ENCODE measurements around the gene CDK12. TPM values are rescaled to one million over a fixed set of nuclear protein-coding genes. Genes with fewer than 3 reads are reported as not detected.

The CDK12 gene
- total and polyA plus RNA-seq, 9 of the 15 experiments (the other 6 are each of a cell fraction or from before 2014, with no cell fraction given) = 3.4 to 65.6 (median 36.8) TPM

DNA sequence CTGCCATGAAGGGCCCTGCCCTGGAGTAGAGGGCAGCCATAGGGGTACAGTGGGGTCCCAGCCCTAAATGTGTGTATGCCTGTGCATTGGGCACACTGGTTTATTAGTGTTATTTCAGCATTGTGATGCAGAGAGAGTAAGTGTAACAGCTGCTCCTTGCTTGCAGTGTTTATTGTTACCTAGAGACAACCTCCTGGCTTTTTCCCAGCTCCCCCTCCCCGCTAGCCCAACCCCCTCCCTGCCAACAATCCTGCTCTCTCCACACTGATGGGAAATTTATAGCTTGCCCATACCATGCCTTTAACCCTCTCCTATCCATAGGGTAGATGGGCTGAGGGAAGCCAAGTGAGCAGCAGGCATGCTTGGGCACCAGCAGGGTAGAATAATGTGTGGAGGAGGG is 95.1 kb downstream of the CDK12 start (continued):
- TF ChIP-seq, protein P1, sequence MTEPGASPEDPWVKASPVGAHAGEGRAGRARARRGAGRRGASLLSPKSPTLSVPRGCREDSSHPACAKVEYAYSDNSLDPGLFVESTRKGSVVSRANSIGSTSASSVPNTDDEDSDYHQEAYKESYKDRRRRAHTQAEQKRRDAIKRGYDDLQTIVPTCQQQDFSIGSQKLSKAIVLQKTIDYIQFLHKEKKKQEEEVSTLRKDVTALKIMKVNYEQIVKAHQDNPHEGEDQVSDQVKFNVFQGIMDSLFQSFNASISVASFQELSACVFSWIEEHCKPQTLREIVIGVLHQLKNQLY (CRISPR knock-in tag; conservative IDR thresholded peaks at IDR 0.05) = no peak
- no peak for TF ChIP-seq ZBTB8A (IDR thresholded peaks at IDR 0.05; ENCODE audit: partially characterized antibody)
- TF ChIP-seq SMARCA4 (IDR thresholded peaks at IDR 0.05) = no peak

DNA sequence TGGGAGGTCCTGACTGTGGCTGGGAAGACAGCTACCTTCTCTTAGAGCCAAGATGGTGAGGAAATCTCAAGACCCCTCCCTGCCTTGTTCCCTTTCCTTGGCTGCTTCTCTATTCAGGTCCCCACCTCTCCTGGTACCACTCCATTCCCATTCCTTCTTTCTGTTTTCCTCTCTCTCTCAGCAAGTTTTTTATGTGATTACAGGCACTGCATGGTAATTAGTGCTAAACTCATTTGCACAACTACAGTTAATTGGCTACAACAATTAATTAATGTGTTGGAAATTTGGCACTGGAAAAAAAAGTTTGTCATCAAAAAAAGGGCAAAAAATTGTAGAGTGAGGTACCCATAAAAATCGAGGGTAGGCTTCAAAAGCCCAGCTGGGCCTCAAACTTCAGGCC is 101.1 kb downstream of the CDK12 start:
- Histone ChIP-seq H3K4me2 (ENCODE audit: insufficient read depth, low read length) (no peak overlapping the region), H3K79me2 (ENCODE audit: control insufficient read depth, insufficient read depth, low read length) (no peaks in the 10 kb centered on the region), H3K27me3 (ENCODE audit: control insufficient read depth in 2 of 2, insufficient read depth in 2 of 2, low read length in 2 of 2) (no peaks in the 10 kb centered on the region), H3K27ac (ENCODE audit: extremely low read depth, low read depth, low read length) (no peak overlapping the region), H3K9me1 (ENCODE audit: control insufficient read depth, insufficient read depth, low read length) (peaks cover 3% of the 10 kb centered on the region), H3K4me1 (replicated peaks in 1 of 2; ENCODE audit: control insufficient read depth in 2 of 2, insufficient read depth in 2 of 2, low read length in 2 of 2) (no peaks in the 10 kb centered on the region), H3K9ac (ENCODE audit: insufficient read depth in 1 of 2, low read depth in 2 of 2, low read length in 2 of 2) (no peak overlapping the region), H2AFZ (ENCODE audit: low read depth, low read length) (no peak overlapping the region), H4K20me1 (replicated peaks; ENCODE audit: control insufficient read depth, insufficient read depth, low read length) (no peaks in the 10 kb centered on the region), H3K36me3 (ENCODE audit: control insufficient read depth, insufficient read depth, low read length) (peaks cover 21% of the 10 kb centered on the region; the same call in 1 of the 3 replicates), H3K9me3 (replicated peaks; ENCODE audit: control insufficient read depth, insufficient read depth, low read depth, low read length) (no peaks in the 10 kb centered on the region), H3K4me3 (no peak overlapping the region)
- DNase-seq (ENCODE audit: extremely low read depth in 1 of 4, low spot score in 3 of 4) (no peak), FAIRE-seq (no peak), ATAC-seq (no peak)
- intact Hi-C loops (cut with micrococcal nuclease) = no loop called here
- ChIA-PET POLR2A (interaction anchor here (0.7 to 1.2 kb wide), 2 partner anchors 11 to 14 kb away, joined by 3 to 4 read pairs; no protein-coding TSS in a partner anchor), CTCF (ENCODE audit: low intra/inter-chr PET ratio) (no interaction called here)
- BruUV-seq (replicated peaks) = no TSS peak
- TF ChIP-seq PTRF (tag; IDR thresholded peaks at IDR 0.05) (no peak), RBBP5 (IDR thresholded peaks at IDR 0.05; ENCODE audit: borderline replicate concordance, insufficient read depth, low read length, poor library complexity, severe bottlenecking) (no peak), RFX7 (CRISPR knock-in tag; IDR thresholded peaks at IDR 0.05) (no peak), THRAP3 (IDR thresholded peaks at IDR 0.05; ENCODE audit: borderline replicate concordance) (no peak), PURB (CRISPR knock-in tag; IDR thresholded peaks at IDR 0.05; ENCODE audit: low read depth) (no peak), TAF9B (IDR thresholded peaks at IDR 0.05; ENCODE audit: partially characterized antibody) (no peak), TAF1 (IDR thresholded peaks at IDR 0.05; ENCODE audit: control insufficient read depth, extremely low read depth, insufficient read depth, low read length, severe bottlenecking) (no peak), ZFX (CRISPR knock-in tag; IDR thresholded peaks at IDR 0.05) (no peak), NCOR1 (IDR thresholded peaks at IDR 0.05) (no peak), ZKSCAN3 (CRISPR knock-in tag; IDR thresholded peaks at IDR 0.05) (no peak), KLF6 (CRISPR knock-in tag; IDR thresholded peaks at IDR 0.05; ENCODE audit: borderline replicate concordance) (no peak)
- TF ChIP-seq, protein P2, sequence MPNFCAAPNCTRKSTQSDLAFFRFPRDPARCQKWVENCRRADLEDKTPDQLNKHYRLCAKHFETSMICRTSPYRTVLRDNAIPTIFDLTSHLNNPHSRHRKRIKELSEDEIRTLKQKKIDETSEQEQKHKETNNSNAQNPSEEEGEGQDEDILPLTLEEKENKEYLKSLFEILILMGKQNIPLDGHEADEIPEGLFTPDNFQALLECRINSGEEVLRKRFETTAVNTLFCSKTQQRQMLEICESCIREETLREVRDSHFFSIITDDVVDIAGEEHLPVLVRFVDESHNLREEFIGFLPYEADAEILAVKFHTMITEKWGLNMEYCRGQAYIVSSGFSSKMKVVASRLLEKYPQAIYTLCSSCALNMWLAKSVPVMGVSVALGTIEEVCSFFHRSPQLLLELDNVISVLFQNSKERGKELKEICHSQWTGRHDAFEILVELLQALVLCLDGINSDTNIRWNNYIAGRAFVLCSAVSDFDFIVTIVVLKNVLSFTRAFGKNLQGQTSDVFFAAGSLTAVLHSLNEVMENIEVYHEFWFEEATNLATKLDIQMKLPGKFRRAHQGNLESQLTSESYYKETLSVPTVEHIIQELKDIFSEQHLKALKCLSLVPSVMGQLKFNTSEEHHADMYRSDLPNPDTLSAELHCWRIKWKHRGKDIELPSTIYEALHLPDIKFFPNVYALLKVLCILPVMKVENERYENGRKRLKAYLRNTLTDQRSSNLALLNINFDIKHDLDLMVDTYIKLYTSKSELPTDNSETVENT (CRISPR knock-in tag; IDR thresholded peaks at IDR 0.05) = no peak
- TF ChIP-seq, protein P3, sequence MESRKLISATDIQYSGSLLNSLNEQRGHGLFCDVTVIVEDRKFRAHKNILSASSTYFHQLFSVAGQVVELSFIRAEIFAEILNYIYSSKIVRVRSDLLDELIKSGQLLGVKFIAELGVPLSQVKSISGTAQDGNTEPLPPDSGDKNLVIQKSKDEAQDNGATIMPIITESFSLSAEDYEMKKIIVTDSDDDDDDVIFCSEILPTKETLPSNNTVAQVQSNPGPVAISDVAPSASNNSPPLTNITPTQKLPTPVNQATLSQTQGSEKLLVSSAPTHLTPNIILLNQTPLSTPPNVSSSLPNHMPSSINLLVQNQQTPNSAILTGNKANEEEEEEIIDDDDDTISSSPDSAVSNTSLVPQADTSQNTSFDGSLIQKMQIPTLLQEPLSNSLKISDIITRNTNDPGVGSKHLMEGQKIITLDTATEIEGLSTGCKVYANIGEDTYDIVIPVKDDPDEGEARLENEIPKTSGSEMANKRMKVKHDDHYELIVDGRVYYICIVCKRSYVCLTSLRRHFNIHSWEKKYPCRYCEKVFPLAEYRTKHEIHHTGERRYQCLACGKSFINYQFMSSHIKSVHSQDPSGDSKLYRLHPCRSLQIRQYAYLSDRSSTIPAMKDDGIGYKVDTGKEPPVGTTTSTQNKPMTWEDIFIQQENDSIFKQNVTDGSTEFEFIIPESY (CRISPR knock-in tag; IDR thresholded peaks at IDR 0.05) = no peak
- in situ Hi-C loops (cut with MboI) = no loop called here
- 6% methylated on average over 1 of the region's 1 CpG for whole genome bisulfite sequencing (ENCODE audit: insufficient coverage, low coverage, missing lambda C conversion rate)

Data from K562 (cell line).